NCI-H187 treated with DMSO at 0.1 percent for 48 hours (cell line): ENCODE results near the gene TUBGCP2.

ENCODE experiments used
- DNase-seq: peaks from one replicate; lab custom pipeline; 2025; lab: John Stamatoyannopoulos, UW

The TUBGCP2 gene

GRCh38 chr10:133343558-133343957, 34.9 kb upstream of the TUBGCP2 start:
- no peak for DNase-seq

GRCh38 chr10:133342942-133343341, 34.3 kb upstream of the TUBGCP2 start:
- no peak for DNase-seq

- no peak for DNase-seq
These were observed 33.3 kb upstream of the TUBGCP2 start for GRCh38 chr10:133341983-133342382.

DNA sequence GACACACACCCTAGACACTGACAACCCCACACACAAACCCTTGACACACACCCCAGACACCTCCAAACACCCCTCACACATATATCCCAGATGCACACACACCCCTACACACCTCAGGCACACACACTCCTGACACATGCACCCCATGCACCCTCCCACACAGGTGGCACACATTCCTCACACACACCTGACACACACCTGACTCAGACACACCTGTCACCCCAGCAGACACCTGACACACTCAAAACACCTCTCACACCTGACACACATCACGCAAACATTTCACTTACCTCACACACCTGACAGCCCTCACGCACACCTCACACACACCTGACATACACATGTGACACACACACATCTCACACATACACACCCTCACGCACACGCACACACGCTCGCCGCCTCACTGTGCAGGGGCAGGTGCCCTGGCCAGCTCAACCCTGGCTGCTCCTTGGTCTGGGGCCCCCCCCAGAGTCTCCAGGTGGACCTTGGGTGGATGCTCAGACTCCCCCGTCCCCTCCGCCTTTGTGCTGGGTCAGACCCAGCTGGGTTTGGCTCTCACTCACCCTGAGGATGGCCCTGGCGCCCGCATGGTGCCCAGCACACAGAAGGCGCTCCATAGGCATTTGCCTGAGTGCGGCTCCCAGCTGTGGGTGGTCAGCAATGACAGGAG, 31.2 kb upstream of the TUBGCP2 start:
- DNase-seq: no peak

- DNase-seq: no peak
These were observed 29.7 kb upstream of the TUBGCP2 start for GRCh38 chr10:133338080-133339071.

DNA sequence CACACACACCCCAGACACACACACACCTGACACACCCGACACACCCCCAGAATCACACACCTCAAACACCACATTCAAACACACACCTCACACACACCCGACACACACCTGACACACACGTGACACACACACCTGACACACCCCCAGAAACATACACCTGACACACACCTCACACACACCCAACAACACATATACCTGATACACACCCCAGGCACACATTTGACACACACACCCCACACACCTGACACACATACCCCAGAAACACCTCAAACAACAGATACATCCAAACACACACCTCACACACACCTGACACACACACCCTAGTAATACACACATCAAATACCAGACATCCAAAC, 28.7 kb upstream of the TUBGCP2 start:
- DNase-seq: no peak

DNA sequence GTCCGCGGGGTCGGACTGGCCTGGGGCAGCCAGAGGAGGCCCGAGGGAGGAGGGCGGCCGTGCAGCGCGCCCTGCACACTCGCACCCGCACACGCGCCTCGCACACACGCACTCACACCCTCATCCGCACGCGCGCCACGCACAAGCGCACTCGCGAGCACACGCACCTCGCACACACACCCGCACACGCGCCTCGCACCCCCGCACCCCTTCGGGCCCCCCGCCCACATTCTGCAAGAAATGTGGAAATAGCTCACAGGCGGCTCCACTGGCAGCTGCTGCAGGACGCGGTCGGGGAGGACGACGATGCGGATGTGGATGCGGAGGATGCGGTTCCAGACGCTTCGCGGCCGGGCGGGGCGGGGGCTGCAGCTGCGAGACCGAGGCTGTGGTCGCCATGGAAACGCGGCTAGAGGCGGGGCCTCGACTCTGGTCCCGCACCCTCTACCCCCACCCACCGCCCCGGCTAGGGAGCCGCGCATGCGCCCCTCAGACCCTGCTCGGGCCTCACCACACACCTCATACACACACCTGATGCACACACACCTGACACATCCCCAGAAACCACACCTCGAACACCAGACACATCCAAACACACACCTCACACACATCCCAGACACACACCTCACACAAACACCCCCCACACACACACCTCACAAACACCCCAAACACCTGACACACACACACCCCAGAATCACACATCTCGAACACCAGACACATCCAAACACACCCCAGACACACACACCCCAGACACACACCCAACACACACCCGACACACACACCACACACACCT, 28.1 kb upstream of the TUBGCP2 start, which contains the start of gene CALY:
TSS of gene CALY (minus strand) at position 320 of the 793 bp plus-strand sequence. CDS start 7,907 bp downstream, outside the sequence.
- DNase-seq: no peak

DNA sequence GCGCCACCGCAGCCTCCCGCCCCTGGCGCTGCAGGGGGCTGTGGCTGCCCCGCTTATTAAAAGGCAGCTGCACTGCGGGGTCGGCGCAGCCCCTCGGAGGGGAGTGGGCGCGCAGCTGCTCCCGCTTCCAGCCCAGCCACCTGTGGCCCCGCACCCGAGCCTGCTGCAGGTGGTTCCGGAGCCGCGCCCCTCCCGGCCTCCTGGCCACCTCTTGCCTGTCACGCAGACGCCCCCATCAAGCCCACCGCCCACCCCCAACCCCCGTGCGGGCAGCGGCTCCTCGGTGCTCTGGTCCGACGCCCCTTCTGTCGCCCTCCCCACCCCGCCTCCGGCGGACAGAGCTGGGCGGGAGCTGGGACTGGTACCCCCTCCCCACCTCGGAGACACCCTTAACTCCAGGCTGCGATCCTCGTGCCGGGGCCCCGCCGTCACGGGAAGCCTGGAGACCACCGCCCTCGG, 27.5 kb upstream of the TUBGCP2 start:
- no peak for DNase-seq

- DNase-seq: no peak
These were observed 26.8 kb upstream of the TUBGCP2 start for GRCh38 chr10:133335246-133336117.

DNA sequence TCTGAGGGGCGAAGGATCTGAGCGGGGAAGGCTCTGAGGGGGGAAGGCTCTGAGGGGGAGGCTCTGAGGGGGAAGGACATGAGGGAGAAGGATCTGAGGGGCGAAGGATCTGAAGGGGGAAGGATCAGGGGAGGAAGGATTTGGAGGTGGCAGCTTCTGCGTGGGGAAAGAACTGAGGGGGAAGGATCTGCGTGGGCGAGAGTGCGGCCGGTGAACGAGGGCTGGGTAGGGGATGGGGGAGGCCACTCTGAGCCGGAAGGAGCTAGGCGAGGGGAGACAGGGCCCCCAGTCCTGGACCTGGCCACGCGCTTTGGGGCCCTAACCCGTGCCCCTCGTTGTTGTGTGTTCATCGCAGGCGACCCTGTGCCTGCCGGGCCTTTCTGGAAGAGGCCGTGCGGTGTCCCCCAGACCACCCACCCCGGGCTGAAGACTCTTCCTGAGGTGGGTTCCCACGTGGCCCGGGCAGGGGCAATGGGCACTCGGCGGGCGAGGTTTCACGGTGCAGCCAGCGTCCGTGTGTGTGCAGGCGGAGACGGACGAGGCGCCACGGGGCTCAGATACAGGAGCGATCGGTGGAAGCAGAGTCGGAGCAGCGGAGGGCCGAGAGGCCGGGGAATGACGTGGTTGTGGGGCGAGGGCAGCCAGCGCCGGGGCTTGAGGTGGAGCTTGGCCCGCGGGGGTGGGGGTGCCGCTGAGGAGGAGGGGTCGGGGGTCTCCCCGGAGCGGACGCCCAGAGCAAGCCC, 26.0 kb upstream of the TUBGCP2 start:
- DNase-seq: no peak

- no peak for DNase-seq
These were observed 24.4 kb upstream of the TUBGCP2 start for GRCh38 chr10:133332936-133333699.

- no peak for DNase-seq
These were observed 21.0 kb upstream of the TUBGCP2 start for GRCh38 chr10:133329491-133330202.

DNA sequence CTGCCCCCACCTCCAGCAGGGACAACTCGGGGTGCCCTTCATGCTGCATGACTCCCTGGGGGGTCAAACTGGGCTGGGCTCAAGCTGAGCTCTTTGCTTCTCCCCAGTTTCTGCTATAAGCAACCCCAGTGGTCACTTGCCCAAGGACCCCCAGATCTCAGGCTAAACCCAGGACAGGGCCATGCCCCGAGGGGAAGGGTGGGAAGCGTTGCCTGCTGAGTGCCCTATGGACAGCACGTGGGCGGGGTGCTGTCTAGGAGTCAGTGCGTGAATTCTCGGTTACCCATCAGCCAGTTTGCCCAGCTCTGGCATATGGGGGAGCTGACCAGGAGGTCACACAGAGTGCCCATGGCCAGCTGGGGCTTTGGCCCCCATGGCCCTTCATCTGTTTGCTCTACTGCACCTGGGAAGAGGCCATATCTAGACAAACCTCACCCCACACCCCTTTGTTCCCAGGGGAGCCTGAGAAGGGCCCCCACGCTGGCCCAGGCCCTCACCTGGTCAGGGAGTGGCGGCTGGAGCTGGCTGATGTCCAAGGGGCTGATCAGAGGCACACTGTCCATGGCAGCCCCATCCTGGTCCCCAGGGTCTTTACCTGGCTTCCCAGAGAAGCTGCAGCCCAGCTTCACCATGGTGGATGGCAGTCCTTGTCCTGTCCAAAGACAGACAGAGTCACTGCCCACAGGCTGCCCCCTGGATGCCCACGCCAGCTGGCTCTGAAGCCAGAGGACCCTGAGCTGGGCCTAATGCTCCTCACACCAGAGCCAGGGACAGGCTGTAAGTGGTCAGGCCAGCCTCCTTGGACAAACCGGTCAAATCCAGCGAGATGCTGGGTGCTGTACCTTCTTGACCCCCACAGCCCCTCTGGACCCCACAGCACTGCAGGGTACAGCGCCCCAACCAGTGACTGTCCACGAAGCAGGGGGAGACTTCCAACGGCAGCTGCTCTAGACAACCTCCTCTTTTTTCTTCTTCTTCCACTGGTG, 20.0 kb upstream of the TUBGCP2 start:
- DNase-seq: no peak

DNA sequence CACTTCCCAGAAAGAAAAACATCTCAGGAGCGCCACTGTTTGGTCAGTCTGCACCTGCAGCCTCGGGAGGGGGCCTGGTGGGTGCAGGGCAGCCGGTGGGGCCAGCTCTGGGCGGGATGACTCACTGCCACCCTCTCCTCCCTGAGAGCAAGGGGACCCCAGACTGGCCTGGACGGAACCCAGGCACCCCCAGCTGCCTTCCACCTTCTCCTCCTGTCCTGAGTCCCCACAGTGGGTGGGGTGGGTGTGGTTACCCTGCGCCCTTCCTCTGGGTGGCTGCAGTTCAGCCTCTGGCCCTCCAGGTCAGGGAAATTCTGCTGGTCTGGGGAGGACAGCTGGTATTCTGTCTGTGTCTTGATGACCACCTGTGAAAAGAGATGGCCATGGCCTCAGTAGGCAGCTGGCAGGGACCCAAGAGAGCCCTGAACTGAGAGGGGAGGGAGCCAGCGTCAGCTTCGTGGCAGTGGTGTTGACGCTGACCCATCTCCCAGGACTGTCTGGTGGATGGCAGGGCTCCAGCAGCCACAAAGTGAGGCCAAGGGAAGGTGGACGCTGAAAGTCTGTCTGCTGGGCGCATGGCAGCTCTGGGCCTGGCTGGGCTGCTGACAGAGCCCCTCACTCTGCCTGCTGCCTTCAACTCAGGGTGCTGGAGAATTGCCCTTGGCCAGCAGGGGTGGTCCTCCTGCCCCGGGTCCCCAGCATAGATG, 19.1 kb upstream of the TUBGCP2 start:
- DNase-seq: no peak

- DNase-seq: no peak
These were observed 18.3 kb upstream of the TUBGCP2 start for GRCh38 chr10:133326745-133327650.

- no peak for DNase-seq
These were observed 17.5 kb upstream of the TUBGCP2 start for GRCh38 chr10:133326223-133326551.
